Osteocyte (in vitro differentiated cells): ENCODE data around the gene TMCC3. TPM values are rescaled to one million over a fixed set of nuclear protein-coding genes. Genes with fewer than 3 reads are reported as not detected.

ENCODE experiments used
- DNase-seq: peaks from one replicate; pipeline ENCODE4 v3.0.0; 2021; ENCODE audit warnings: mixed read lengths; ENCODE audit not compliant: unreplicated experiment; ENCODE audit errors: extremely low spot score
- H3K27ac Mint-ChIP-seq: one replicate; pipeline ENCODE4 v1.8.0; 2021; ENCODE audit warnings: mild to moderate bottlenecking, mixed read lengths; ENCODE audit not compliant: unreplicated experiment
- H3K27me3 Mint-ChIP-seq: one replicate; pipeline ENCODE4 v1.8.0; 2021; ENCODE audit warnings: mixed read lengths; ENCODE audit not compliant: unreplicated experiment
- H3K36me3 Mint-ChIP-seq: one replicate; pipeline ENCODE4 v1.8.0; 2021; ENCODE audit warnings: mixed read lengths; ENCODE audit not compliant: unreplicated experiment
- H3K4me1 Mint-ChIP-seq: one replicate; pipeline ENCODE4 v1.8.0; 2021; ENCODE audit warnings: mixed read lengths; ENCODE audit not compliant: unreplicated experiment
- H3K4me3 Mint-ChIP-seq: one replicate; pipeline ENCODE4 v1.8.0; 2021; ENCODE audit warnings: mild to moderate bottlenecking, moderate library complexity, mixed read lengths; ENCODE audit not compliant: unreplicated experiment
- H3K9me3 Mint-ChIP-seq: one replicate; pipeline ENCODE4 v1.8.0; 2021; ENCODE audit warnings: mixed read lengths; ENCODE audit not compliant: unreplicated experiment
- total RNA-seq: library from RNA; stranded (reverse); gene quantifications from 2 replicates; pipeline ENCODE4 v1.2.1, GENCODE V29; 2021
- TF ChIP-seq, protein P1 (sequence below): fragments of 200-600 bp; sonication (generic); IDR thresholded peaks from 2 replicates; pipeline ENCODE4 v1.5.0; 2021; ENCODE audit warnings: antibody characterized with exemption, mild to moderate bottlenecking, moderate library complexity

TMCC3 gene
- total RNA-seq, 1 donor from 2014 or later: not detected

DNA sequence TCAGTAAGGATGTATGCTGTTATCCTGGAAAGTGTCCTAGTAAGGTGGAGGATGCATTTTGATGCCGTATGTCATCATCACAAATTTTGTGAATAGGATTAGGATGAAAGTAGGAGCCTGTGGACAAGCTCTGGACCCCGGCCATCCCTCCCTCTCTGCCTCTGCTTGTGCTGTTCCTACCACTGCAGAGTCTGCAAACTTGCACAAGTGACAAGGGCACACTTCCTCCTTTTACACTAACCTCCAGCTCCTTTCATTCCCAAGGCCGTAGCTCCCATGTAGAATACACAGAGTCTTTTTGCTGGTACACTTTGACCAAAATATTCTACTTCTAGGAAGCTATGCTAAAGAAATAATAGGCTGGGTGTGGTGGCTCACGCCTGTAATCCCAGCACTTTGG is 13.3 kb upstream of the TMCC3 start:
- no peaks in the 10 kb centered on the region for H3K36me3 Mint-ChIP-seq
- TF ChIP-seq, protein P1, sequence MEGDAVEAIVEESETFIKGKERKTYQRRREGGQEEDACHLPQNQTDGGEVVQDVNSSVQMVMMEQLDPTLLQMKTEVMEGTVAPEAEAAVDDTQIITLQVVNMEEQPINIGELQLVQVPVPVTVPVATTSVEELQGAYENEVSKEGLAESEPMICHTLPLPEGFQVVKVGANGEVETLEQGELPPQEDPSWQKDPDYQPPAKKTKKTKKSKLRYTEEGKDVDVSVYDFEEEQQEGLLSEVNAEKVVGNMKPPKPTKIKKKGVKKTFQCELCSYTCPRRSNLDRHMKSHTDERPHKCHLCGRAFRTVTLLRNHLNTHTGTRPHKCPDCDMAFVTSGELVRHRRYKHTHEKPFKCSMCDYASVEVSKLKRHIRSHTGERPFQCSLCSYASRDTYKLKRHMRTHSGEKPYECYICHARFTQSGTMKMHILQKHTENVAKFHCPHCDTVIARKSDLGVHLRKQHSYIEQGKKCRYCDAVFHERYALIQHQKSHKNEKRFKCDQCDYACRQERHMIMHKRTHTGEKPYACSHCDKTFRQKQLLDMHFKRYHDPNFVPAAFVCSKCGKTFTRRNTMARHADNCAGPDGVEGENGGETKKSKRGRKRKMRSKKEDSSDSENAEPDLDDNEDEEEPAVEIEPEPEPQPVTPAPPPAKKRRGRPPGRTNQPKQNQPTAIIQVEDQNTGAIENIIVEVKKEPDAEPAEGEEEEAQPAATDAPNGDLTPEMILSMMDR: no peak
- H3K27me3 Mint-ChIP-seq: peaks cover 29% of the 10 kb centered on the region
- no peak overlapping the region for H3K27ac Mint-ChIP-seq
- H3K9me3 Mint-ChIP-seq: no peaks in the 10 kb centered on the region
- no peaks in the 10 kb centered on the region for H3K4me1 Mint-ChIP-seq
- DNase-seq: no peak
- no peak overlapping the region for H3K4me3 Mint-ChIP-seq

DNA sequence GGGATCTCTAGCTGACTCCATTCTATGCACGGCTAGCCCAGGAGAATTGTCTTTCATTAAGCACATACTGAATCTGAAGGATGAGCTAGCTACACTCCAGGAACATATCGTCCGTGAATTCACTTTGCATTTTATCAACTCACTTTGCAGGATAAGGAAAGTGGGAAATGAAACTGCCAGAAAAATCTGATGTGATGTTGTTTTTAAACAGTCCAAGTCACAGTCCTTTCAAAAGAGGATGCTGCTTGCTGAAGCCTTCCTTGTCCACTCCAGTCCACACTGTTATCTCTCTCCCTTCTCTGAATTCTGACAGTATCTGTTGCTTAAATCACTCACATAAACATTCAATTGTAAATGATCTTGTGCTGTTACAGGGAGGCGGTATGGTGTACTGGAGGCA is 12.7 kb upstream of the TMCC3 start:
- TF ChIP-seq, protein P1: no peak
- Mint-ChIP-seq H3K27me3 (peaks cover 29% of the 10 kb centered on the region), H3K4me3 (no peak overlapping the region), H3K4me1 (no peaks in the 10 kb centered on the region), H3K27ac (no peak overlapping the region), H3K36me3 (no peaks in the 10 kb centered on the region), H3K9me3 (no peaks in the 10 kb centered on the region)
- DNase-seq: no peak

DNA sequence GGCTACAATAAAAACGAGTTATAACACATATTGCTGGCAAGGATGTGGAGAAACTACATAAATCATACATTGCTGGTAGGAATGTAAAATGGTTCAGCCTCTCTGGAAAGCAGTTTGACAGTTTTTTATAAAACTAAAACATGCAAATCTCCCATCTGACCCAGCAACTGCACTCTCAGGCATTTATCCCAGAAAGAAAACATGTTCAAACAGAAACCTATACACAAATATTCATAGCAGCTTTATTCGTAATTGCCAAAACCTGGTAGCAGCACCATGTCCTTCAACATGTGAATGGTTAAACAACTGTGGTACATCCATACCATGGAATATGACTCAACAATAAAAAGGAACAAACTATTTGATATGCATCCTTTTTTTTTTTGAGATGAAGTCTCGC is 10.1 kb upstream of the TMCC3 start:
- H3K36me3 Mint-ChIP-seq: no peaks in the 10 kb centered on the region
- no peak overlapping the region for H3K27ac Mint-ChIP-seq
- H3K9me3 Mint-ChIP-seq: no peaks in the 10 kb centered on the region
- no peaks in the 10 kb centered on the region for H3K4me1 Mint-ChIP-seq
- no peak for DNase-seq
- no peak overlapping the region for H3K4me3 Mint-ChIP-seq
- TF ChIP-seq, protein P1: no peak
- peaks cover 24% of the 10 kb centered on the region for H3K27me3 Mint-ChIP-seq

DNA sequence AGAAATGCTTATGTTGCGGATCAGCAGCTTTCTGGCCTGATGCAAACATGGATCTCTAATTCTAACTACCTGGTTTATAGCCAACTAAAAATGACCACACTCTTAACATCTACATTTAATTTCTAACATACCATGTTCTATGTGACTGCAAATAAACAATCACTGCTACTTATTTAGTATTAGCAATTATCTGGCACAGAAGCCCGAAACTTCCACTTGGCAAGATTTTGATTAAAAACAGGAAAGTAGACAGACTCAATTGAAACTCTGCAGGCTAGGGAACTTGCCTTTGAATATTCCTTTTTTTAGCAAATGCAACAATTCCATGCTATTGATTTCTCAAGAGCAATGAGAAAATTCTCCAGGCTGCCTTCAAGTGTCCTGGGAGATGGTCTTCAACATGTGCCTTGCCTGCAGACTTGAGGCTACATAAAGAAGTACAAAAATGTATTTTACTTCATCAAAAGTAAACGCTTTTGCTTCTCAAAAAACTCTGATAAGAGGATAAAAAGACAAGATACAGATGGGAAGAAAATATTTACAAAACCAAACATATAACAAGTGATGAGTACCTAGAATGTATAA is 9.1 kb upstream of the TMCC3 start:
- no peaks in the 10 kb centered on the region for H3K4me1 Mint-ChIP-seq

DNA sequence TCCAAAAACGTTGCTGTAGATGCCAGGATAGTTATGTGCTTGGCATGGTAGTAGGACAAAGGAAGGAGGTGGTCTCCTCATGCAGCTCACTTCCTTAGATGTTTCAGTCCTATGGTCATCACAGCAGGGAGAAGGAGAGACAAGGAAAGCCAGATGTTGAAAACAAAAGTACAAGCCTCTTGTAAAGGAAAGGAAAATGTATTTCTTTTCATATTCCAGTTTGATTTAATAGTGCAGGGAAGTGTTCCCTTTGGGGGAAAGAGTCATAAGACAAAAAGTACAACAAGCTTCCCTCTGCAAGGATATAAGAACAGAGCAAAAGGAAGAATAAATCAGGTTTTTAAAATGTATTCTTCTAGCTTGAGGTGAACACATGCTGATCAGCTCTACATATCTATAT is 8.6 kb upstream of the TMCC3 start:
- TF ChIP-seq, protein P1: no peak
- no peaks in the 10 kb centered on the region for H3K4me1 Mint-ChIP-seq
- H3K36me3 Mint-ChIP-seq: no peaks in the 10 kb centered on the region
- DNase-seq: no peak
- no peaks in the 10 kb centered on the region for H3K9me3 Mint-ChIP-seq
- peaks cover 30% of the 10 kb centered on the region for H3K27me3 Mint-ChIP-seq
- H3K27ac Mint-ChIP-seq: no peak overlapping the region
- no peak overlapping the region for H3K4me3 Mint-ChIP-seq

More for the DNA sequence above, 9.1 kb upstream of the TMCC3 start:
- no peaks in the 10 kb centered on the region for H3K36me3 Mint-ChIP-seq
- no peak for DNase-seq
- TF ChIP-seq, protein P1: no peak
- peaks cover 27% of the 10 kb centered on the region for H3K27me3 Mint-ChIP-seq
- no peaks in the 10 kb centered on the region for H3K9me3 Mint-ChIP-seq
- no peak overlapping the region for H3K4me3 Mint-ChIP-seq
- H3K27ac Mint-ChIP-seq: no peak overlapping the region
